Panc1 (cell line): ENCODE measurements around the gene HSPA4L.

Source experiments
- SIN3A ChIP-seq: IDR thresholded peaks from 2 replicates; pipeline ENCODE4 v1.6.1; 2012; ENCODE audit warnings: low read depth, mild to moderate bottlenecking, low read length, moderate library complexity, borderline replicate concordance; ENCODE audit not compliant: insufficient read depth
- TF ChIP-seq, protein P1 (sequence below), 2 experiments: IDR thresholded peaks; 2 replicates each; pipeline ENCODE4 v1.6.1; 2011 to 2012; ENCODE audit warnings: low read depth in 2 of 2, control low read depth in 1 of 2, low read length in 1 of 2, mild to moderate bottlenecking in 1 of 2, moderate library complexity in 1 of 2; ENCODE audit not compliant: insufficient read depth in 1 of 2
- TF ChIP-seq, protein P2 (sequence below): fragments of 450-650 bp; IDR thresholded peaks from 2 replicates; pipeline ENCODE4 v1.5.1; 2017; ENCODE audit warnings: mild to moderate bottlenecking

DNA sequence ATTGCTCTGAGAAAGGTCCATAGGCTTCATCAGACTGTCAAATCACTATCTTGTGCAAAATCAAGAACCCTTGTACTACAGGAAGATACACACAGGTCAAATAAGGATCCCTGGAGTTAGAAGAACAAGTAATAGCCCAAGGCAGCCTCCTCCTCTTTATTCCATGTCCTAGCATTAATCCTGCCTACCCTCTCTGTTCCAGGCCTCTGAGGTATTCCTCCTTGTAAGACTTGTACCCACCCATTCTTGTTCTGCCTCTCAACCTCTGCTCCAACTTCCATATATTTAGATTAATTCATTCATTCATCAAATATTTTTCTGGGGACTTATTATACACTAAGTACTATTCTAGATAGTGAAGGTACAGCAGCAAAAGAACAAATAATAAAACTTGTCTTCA is 88.2 kb downstream of the HSPA4L start:
- TF ChIP-seq, protein P1, sequence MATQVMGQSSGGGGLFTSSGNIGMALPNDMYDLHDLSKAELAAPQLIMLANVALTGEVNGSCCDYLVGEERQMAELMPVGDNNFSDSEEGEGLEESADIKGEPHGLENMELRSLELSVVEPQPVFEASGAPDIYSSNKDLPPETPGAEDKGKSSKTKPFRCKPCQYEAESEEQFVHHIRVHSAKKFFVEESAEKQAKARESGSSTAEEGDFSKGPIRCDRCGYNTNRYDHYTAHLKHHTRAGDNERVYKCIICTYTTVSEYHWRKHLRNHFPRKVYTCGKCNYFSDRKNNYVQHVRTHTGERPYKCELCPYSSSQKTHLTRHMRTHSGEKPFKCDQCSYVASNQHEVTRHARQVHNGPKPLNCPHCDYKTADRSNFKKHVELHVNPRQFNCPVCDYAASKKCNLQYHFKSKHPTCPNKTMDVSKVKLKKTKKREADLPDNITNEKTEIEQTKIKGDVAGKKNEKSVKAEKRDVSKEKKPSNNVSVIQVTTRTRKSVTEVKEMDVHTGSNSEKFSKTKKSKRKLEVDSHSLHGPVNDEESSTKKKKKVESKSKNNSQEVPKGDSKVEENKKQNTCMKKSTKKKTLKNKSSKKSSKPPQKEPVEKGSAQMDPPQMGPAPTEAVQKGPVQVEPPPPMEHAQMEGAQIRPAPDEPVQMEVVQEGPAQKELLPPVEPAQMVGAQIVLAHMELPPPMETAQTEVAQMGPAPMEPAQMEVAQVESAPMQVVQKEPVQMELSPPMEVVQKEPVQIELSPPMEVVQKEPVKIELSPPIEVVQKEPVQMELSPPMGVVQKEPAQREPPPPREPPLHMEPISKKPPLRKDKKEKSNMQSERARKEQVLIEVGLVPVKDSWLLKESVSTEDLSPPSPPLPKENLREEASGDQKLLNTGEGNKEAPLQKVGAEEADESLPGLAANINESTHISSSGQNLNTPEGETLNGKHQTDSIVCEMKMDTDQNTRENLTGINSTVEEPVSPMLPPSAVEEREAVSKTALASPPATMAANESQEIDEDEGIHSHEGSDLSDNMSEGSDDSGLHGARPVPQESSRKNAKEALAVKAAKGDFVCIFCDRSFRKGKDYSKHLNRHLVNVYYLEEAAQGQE (IDR thresholded peaks at IDR 0.05; ENCODE audit: insufficient read depth in 1 of 2, low read depth in 2 of 2, low read length in 1 of 2) = no peak
- TF ChIP-seq, protein P2, sequence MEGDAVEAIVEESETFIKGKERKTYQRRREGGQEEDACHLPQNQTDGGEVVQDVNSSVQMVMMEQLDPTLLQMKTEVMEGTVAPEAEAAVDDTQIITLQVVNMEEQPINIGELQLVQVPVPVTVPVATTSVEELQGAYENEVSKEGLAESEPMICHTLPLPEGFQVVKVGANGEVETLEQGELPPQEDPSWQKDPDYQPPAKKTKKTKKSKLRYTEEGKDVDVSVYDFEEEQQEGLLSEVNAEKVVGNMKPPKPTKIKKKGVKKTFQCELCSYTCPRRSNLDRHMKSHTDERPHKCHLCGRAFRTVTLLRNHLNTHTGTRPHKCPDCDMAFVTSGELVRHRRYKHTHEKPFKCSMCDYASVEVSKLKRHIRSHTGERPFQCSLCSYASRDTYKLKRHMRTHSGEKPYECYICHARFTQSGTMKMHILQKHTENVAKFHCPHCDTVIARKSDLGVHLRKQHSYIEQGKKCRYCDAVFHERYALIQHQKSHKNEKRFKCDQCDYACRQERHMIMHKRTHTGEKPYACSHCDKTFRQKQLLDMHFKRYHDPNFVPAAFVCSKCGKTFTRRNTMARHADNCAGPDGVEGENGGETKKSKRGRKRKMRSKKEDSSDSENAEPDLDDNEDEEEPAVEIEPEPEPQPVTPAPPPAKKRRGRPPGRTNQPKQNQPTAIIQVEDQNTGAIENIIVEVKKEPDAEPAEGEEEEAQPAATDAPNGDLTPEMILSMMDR = no peak
- no peak for TF ChIP-seq SIN3A
